Activated CD8-positive, alpha-beta memory T cell treated with anti-CD3 and anti-CD28 coated beads, Interleukin-2, amount 10 ng/mL, durations not matched to agents 7 days and 5 days (primary cell): ENCODE measurements around the gene ZFAND3. TPM values are rescaled to one million over a fixed set of nuclear protein-coding genes. Genes with fewer than 3 reads are reported as not detected.
"Not testable (repeated sequence)": the region's sequence is repeated elsewhere in the genome, so short reads cannot be mapped to it uniquely, and the experiment has no call there.

Experiments
- ATAC-seq: fragments of 150-1000 bp; cut with Tn5 transposase; one replicate; pipeline ENCODE4 v1.10.0; 2021; ENCODE audit warnings: moderate library complexity
- CTCF ChIA-PET: fragments of 350-600 bp; sonication (Branson Sonifier 250); formaldehyde crosslinking; loops from one replicate; lab custom pipeline; 2021; ENCODE audit warnings: antibody characterized with exemption; lab: Charles Lee
- DNase-seq: peaks from one replicate; pipeline ENCODE4 v3.0.0-alpha.2; 2020
- H3K27ac Mint-ChIP-seq: one replicate; pipeline ENCODE4 v1.8.0; 2021; ENCODE audit warnings: mild to moderate bottlenecking, mixed read lengths
- H3K27me3 Mint-ChIP-seq: one replicate; pipeline ENCODE4 v1.8.0; 2021; ENCODE audit warnings: mixed read lengths
- H3K36me3 Mint-ChIP-seq: one replicate; pipeline ENCODE4 v1.8.0; 2021; ENCODE audit warnings: mild to moderate bottlenecking, mixed read lengths
- H3K4me1 Mint-ChIP-seq: one replicate; pipeline ENCODE4 v1.8.0; 2021; ENCODE audit warnings: mixed read lengths
- H3K4me3 Mint-ChIP-seq: one replicate; pipeline ENCODE4 v1.8.0; 2021; ENCODE audit warnings: mild to moderate bottlenecking, moderate library complexity, mixed read lengths
- H3K9me3 Mint-ChIP-seq: one replicate; pipeline ENCODE4 v1.8.0; 2022; ENCODE audit warnings: low read depth, mixed read lengths
- total RNA-seq, 2 experiments: library from RNA; stranded (reverse); gene quantifications; one replicate each; pipeline ENCODE4 v1.2.3, GENCODE V29; 2021

ZFAND3 gene
- total RNA-seq, 2 experiments from 2014 or later = 30.9 to 34.4 TPM

DNA sequence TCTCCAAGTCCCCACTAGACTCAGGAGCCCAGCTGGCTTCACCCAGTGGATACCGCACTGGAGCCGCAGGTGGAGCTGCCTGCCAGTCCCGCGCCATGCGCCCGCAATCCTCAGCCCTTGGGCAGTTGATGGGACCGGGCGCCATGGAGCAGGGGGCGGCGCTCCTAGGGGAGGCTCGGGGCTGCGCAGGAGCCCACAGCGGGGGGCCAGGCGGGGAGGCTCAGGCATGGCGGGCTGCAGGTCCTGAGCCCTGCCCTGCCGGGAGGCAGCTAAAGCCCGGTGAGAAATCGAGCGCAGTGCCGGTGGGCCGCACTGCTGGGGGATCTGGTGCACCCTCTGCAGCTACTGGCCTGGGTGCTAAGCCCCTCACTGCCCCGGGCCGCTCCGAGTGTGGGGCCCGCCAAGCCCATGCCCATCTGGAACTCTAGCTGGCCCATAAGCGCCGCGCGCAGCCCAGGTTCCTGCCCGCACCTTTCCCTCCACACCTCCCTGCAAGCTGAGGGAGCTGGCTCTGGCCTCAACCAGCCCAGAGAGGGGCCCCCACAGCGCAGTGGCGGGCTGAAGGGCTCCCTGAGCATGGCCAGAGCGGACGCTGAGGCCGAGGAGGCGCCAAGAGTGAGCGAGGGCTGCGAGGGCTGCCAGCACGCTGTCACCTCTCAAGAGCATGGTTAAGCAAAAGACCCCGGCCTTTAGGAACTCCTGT, 304.8 kb downstream of the ZFAND3 start:
- DNase-seq, H3K9me3 Mint-ChIP-seq, ATAC-seq, H3K27me3 Mint-ChIP-seq, H3K27ac Mint-ChIP-seq, H3K4me1 Mint-ChIP-seq, H3K4me3 Mint-ChIP-seq, CTCF ChIA-PET: not testable (repeated sequence)
- peaks cover 22% of the 10 kb centered on the region for H3K36me3 Mint-ChIP-seq

- H3K27ac Mint-ChIP-seq = no peak overlapping the region
- H3K4me3 Mint-ChIP-seq = no peak overlapping the region
- ATAC-seq (no peak), DNase-seq (no peak)
- peaks cover 10% of the 10 kb centered on the region for H3K4me1 Mint-ChIP-seq
- no peaks in the 10 kb centered on the region for H3K27me3 Mint-ChIP-seq
- H3K36me3 Mint-ChIP-seq = peaks cover 17% of the 10 kb centered on the region
- no peaks in the 10 kb centered on the region for H3K9me3 Mint-ChIP-seq
- CTCF ChIA-PET = interaction anchor here (0.8 to 1.5 kb wide), 3 partner anchors 10 to 367 kb away, joined by 3 to 4 read pairs (median 4); no protein-coding TSS in a partner anchor
Observed at GRCh38 chr6:38127284-38127683, 307.8 kb downstream of the ZFAND3 start.

DNA sequence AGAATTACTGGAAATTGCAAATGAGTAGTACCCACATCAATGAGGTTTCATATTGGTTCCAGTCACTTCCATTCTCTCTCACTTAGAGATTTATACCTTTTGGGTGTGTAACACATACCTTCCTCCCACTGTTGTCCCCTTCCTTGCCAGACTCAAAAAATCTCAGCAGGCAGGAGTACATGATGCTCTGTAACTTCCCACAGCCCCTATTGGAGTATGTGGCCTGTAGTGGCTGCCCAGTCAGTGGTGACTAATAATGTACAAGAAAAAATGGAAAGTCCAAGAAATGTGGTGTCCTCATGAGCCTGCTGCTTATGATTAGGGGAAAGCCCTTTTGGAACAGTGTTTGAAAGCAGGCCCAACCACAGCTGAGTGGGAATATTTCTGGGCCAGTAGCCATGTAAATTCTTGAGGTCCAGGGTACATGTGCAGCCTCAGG, 312.0 kb downstream of the ZFAND3 start:
- CTCF ChIA-PET = interaction anchor here (1.0 kb wide), 1 partner anchor 12 kb away, joined by 3 read pairs; no protein-coding TSS in a partner anchor
- ATAC-seq = peak; percentile 30

GRCh38 chr6:38133932-38134703, 314.6 kb downstream of the ZFAND3 start:
- H3K27me3 Mint-ChIP-seq = no peaks in the 10 kb centered on the region
- peaks cover 10% of the 10 kb centered on the region for H3K4me1 Mint-ChIP-seq
- no peak overlapping the region for H3K27ac Mint-ChIP-seq
- CTCF ChIA-PET = no interaction called here
- H3K9me3 Mint-ChIP-seq = no peaks in the 10 kb centered on the region
- ATAC-seq (no peak), DNase-seq (no peak)
- no peak overlapping the region for H3K4me3 Mint-ChIP-seq
- peaks cover 3% of the 10 kb centered on the region for H3K36me3 Mint-ChIP-seq

More for the DNA sequence above, 312.0 kb downstream of the ZFAND3 start:
- Mint-ChIP-seq H3K9me3 (no peaks in the 10 kb centered on the region), H3K36me3 (peaks cover 8% of the 10 kb centered on the region), H3K27me3 (no peaks in the 10 kb centered on the region), H3K27ac (no peak overlapping the region), H3K4me1 (peaks cover 10% of the 10 kb centered on the region), H3K4me3 (no peak overlapping the region)
- DNase-seq = no peak

- CTCF ChIA-PET = no interaction called here
- ATAC-seq (no peak), DNase-seq (no peak)
- H3K4me1 Mint-ChIP-seq = peaks cover 10% of the 10 kb centered on the region
- no peak overlapping the region for H3K27ac Mint-ChIP-seq
- H3K36me3 Mint-ChIP-seq = peaks cover 3% of the 10 kb centered on the region
- no peaks in the 10 kb centered on the region for H3K9me3 Mint-ChIP-seq
- no peaks in the 10 kb centered on the region for H3K27me3 Mint-ChIP-seq
- no peak overlapping the region for H3K4me3 Mint-ChIP-seq
Observed at GRCh38 chr6:38134704-38135088, 315.2 kb downstream of the ZFAND3 start.

- Mint-ChIP-seq H3K36me3 (no peaks in the 10 kb centered on the region), H3K4me3 (no peak overlapping the region), H3K9me3 (no peaks in the 10 kb centered on the region), H3K27me3 (no peaks in the 10 kb centered on the region), H3K27ac (no peak overlapping the region), H3K4me1 (peaks cover 2% of the 10 kb centered on the region)
- CTCF ChIA-PET = no interaction called here
- no peak for ATAC-seq
- no peak for DNase-seq
Observed at GRCh38 chr6:38136547-38136946, 317.0 kb downstream of the ZFAND3 start.

DNA sequence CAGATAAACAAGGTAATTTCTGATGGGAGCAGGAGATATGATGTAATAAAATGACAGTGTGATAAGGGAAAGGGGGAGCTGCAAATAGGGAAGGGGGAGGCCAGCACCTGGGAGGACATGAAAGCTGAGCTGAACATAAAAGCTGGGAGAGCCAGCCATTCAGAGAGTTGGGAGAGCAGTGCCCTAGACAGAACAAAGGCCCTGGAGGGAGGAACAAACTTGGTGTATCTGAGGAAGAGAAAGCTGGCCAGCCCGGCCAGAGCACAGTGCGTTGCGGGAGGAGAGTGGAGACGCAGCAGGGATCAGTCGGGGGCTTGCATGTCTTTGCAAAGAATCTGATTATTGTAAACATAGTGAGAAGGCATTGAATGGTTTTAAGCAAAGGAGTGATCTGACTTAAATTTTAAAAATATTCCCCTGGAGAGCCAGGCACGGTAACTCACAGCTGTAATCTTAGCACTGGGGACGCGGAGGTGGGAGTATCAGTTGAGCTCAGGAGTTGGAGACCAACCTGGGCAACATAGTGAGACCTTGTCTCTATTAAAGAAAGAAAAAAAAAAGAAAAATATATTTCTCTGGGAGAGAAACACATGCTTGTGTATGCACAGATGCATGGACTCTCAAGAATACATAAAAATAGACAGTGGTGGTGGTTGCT, 318.2 kb downstream of the ZFAND3 start:
- CTCF ChIA-PET = no interaction called here
- no peak for ATAC-seq
- Mint-ChIP-seq H3K9me3 (no peaks in the 10 kb centered on the region), H3K27ac (no peak overlapping the region), H3K27me3 (no peaks in the 10 kb centered on the region), H3K4me1 (no peaks in the 10 kb centered on the region), H3K36me3 (no peaks in the 10 kb centered on the region), H3K4me3 (no peak overlapping the region)
- DNase-seq = no peak

DNA sequence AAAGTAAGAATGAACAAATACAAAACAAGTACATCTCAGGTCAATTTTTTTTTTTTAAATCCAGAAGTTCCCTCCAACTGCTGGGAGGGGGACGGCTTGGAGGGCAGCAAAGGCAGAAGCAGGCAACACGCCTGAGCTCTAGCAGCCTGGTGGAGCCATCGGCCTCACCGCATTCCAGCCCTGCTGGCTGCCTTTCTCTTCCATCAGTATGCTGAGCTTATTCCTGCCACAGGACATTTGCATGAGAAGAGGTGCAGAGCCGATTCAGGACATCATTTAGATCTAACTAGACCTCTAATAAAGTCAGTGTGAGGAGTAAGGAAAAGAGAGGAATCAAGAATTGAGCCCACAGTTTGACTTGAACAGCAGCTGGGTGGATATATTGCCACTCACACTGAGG, 318.8 kb downstream of the ZFAND3 start:
- Mint-ChIP-seq H3K27ac (no peak overlapping the region), H3K4me3 (no peak overlapping the region), H3K36me3 (no peaks in the 10 kb centered on the region), H3K9me3 (no peaks in the 10 kb centered on the region), H3K27me3 (no peaks in the 10 kb centered on the region), H3K4me1 (no peaks in the 10 kb centered on the region)
- no peak for ATAC-seq
- no peak for DNase-seq
- CTCF ChIA-PET = no interaction called here

DNA sequence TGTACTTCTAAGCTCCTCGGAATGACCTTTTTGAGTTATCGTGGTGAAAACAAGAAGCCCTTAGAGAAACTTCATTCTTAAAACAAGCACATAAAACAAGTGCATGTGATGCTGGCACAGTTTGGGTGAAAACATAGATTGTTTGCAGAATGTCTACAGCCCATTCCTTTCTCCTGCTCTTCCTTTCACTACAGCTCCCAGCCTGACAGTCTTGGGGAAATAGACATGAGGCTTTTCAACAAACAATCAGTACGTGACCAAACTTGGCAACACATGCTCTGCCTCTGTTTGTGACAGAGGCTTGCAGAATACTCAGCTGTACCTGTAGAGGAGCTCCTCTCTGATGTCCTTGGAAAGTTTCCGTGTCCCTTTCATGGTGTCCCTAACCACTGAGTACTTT, 321.6 kb downstream of the ZFAND3 start:
- Mint-ChIP-seq H3K9me3 (no peaks in the 10 kb centered on the region), H3K36me3 (no peaks in the 10 kb centered on the region), H3K4me1 (no peaks in the 10 kb centered on the region), H3K4me3 (no peak overlapping the region), H3K27me3 (no peaks in the 10 kb centered on the region), H3K27ac (no peak overlapping the region)
- CTCF ChIA-PET = no interaction called here
- DNase-seq = no peak
- ATAC-seq = no peak

DNA sequence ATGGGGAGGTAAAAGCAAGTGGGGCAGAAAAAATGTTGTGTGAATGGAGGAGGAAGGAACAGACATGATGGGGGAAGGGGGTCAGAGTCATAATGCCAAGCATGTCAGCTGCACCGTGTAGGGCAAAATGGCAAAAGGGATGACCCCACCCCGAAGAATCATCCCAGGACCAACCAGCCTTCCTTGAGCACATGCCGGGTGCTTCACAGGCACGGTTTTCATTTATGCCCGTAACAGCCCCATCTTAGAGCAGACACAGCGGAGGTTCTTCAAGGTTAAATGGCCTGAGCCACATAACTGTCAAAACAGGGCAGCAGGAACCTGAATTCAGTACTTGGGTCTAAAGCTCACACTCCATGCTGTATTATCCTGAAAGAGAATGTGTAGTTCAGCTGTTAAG, 322.2 kb downstream of the ZFAND3 start:
- no peak overlapping the region for H3K4me3 Mint-ChIP-seq
- ATAC-seq = no peak
- no peaks in the 10 kb centered on the region for H3K4me1 Mint-ChIP-seq
- no peak overlapping the region for H3K27ac Mint-ChIP-seq
- H3K27me3 Mint-ChIP-seq = no peaks in the 10 kb centered on the region
- DNase-seq = no peak
- CTCF ChIA-PET = no interaction called here
- no peaks in the 10 kb centered on the region for H3K36me3 Mint-ChIP-seq
- H3K9me3 Mint-ChIP-seq = no peaks in the 10 kb centered on the region

DNA sequence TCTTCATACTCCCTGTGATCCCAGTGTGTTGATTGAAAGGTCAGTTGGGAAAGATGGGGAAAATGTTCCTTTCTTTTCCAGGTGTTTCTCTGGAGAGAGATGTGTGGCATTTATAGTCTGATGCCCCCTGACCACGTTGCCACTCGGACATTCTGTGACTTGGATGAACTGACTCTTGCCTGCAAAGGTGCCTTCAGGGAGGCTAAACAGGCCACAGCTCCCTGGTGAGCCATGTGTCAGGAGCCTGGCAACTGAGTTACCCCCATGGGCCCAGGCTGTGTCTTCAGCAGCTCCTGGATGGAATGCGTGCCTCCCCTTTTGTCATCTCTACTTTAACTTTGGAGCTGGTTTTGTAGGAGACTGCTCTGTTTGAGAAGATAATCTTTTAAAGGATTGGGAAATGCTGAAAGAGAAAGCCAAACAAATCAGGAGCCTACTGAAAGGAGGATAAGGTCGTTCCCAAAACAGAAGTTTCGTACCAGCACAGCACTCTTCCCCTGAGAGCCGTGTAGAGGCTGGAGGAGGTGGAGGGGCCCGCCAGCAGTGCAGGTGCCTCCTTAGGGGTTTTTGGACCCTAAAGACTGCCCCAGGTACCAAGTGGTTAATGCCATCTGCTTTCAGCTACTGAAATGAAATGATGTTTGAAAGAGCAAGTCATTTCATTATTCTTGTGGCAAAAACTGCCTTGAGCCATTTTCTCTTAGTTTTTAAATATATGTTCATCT, 322.8 kb downstream of the ZFAND3 start:
- ATAC-seq (no peak), DNase-seq (no peak)
- H3K27ac Mint-ChIP-seq = no peak overlapping the region
- no peaks in the 10 kb centered on the region for H3K9me3 Mint-ChIP-seq
- CTCF ChIA-PET = no interaction called here
- no peak overlapping the region for H3K4me3 Mint-ChIP-seq
- no peaks in the 10 kb centered on the region for H3K27me3 Mint-ChIP-seq
- H3K4me1 Mint-ChIP-seq = no peaks in the 10 kb centered on the region
- H3K36me3 Mint-ChIP-seq = no peaks in the 10 kb centered on the region

GRCh38 chr6:38143191-38144150, 323.9 kb downstream of the ZFAND3 start:
- CTCF ChIA-PET = interaction anchor here (0.8 kb wide), 1 partner anchor 12 kb away, joined by 3 read pairs; no protein-coding TSS in a partner anchor
- ATAC-seq (no peak), DNase-seq (no peak)
- H3K4me3 Mint-ChIP-seq = no peak overlapping the region
- no peaks in the 10 kb centered on the region for H3K4me1 Mint-ChIP-seq
- no peaks in the 10 kb centered on the region for H3K27me3 Mint-ChIP-seq
- no peak overlapping the region for H3K27ac Mint-ChIP-seq
- no peaks in the 10 kb centered on the region for H3K36me3 Mint-ChIP-seq
- H3K9me3 Mint-ChIP-seq = no peaks in the 10 kb centered on the region
